Ascending aorta (tissue), 2 donors: ENCODE data around the gene ARL5C. TPM values are rescaled to one million over a fixed set of nuclear protein-coding genes. Genes with fewer than 3 reads are reported as not detected.

Experiments used
- DNase-seq, 2 donors: peaks; one replicate each; pipeline ENCODE4 v3.0.0-alpha.2; 2019; ENCODE audit warnings: low spot score in 2 of 2
- H3K27ac ChIP-seq, 2 donors: fragments of 200-600 bp; sonication (generic); one replicate each; pipeline ENCODE4 v1.5.1; 2016 to 2017; ENCODE audit warnings: mild to moderate bottlenecking in 1 of 2
- H3K27me3 ChIP-seq: fragments of 200-600 bp; sonication (generic); one replicate; pipeline ENCODE4 v1.5.1; 2017
- H3K36me3 ChIP-seq, 2 donors: fragments of 200-600 bp; sonication (generic); one replicate each; pipeline ENCODE4 v1.5.1; 2016
- H3K4me1 ChIP-seq, 2 donors: fragments of 200-600 bp; sonication (generic); one replicate each; pipeline ENCODE4 v1.5.1; 2016 to 2017; ENCODE audit warnings: mild to moderate bottlenecking in 1 of 2
- H3K4me3 ChIP-seq, 2 donors: fragments of 200-600 bp; sonication (generic); one replicate each; pipeline ENCODE4 v1.5.1; 2016 to 2017; ENCODE audit warnings: mild to moderate bottlenecking in 1 of 2
- H3K9me3 ChIP-seq, 2 donors: fragments of 200-600 bp; sonication (generic); one replicate each; pipeline ENCODE4 v1.5.1; 2016
- CTCF ChIP-seq, 3 experiments: fragments of 200-600 bp in 2 of 3; fragments of 450-650 bp in 1 of 3; sonication (generic) in 2 of 3; IDR thresholded peaks; one replicate each; pipeline ENCODE4 v1.5.1; 2016 to 2019; ENCODE audit warnings: antibody characterized with exemption in 3 of 3, mild to moderate bottlenecking in 1 of 3, moderate library complexity in 1 of 3
- intact Hi-C: fragments of 100-400 bp; cut with DNase I; formaldehyde crosslinking; loops from one replicate; pipeline ENCODE4 v1.15.1; 2023
- total RNA-seq: library from RNA; depleted of rRNA; stranded (reverse); fragments of >200 nt; gene quantifications from one replicate; pipeline ENCODE4 v1.1.0, GENCODE V29; 2016

ARL5C gene
- total RNA-seq, 1 donor from 2014 or later, result not detected

GRCh38 chr17:39167476-39167875, 1.5 kb upstream of the ARL5C start:
- Histone ChIP-seq H3K4me1 (peaks cover 7 to 10% of the 10 kb centered on the region in 2 donors), H3K36me3 (no peaks in the 10 kb centered on the region), H3K27ac (no peak overlapping the region), H3K9me3 (no peaks in the 10 kb centered on the region), H3K27me3 (no peaks in the 10 kb centered on the region), H3K4me3 (no peak overlapping the region)
- no peak for DNase-seq
- TF ChIP-seq CTCF (IDR thresholded peaks at IDR 0.05), result no peak
- intact Hi-C loops, result loop anchor here (5.0 kb wide), 1 partner anchor 65 kb away; no protein-coding TSS in a partner anchor

- no peaks in the 10 kb centered on the region for H3K36me3 ChIP-seq
- H3K4me3 ChIP-seq, result no peak overlapping the region
- no peaks in the 10 kb centered on the region for H3K27me3 ChIP-seq
- TF ChIP-seq CTCF (IDR thresholded peaks at IDR 0.05), result no peak
- peaks cover 7 to 10% of the 10 kb centered on the region in 2 donors for H3K4me1 ChIP-seq
- H3K27ac ChIP-seq, result no peak overlapping the region
- DNase-seq, result no peak
- no peaks in the 10 kb centered on the region for H3K9me3 ChIP-seq
- intact Hi-C loops, result loop anchor here (5.0 kb wide), 1 partner anchor 66 kb away; no protein-coding TSS in a partner anchor
Observed at GRCh38 chr17:39166437-39167335, 725 bp upstream of the ARL5C start.

- H3K4me3 ChIP-seq, result peak overlapping the region; percentile 56 to 66
- no peaks in the 10 kb centered on the region for H3K9me3 ChIP-seq
- peak overlapping the region; percentile 11 to 31 for H3K27ac ChIP-seq
- no peak for DNase-seq
- intact Hi-C loops, result loop anchor here (2.0 to 5.0 kb wide), 2 partner anchors 29 to 67 kb away; no protein-coding TSS in a partner anchor
- H3K27me3 ChIP-seq, result no peaks in the 10 kb centered on the region
- peaks cover 7 to 10% of the 10 kb centered on the region in 2 donors for H3K4me1 ChIP-seq
- TF ChIP-seq CTCF (IDR thresholded peaks at IDR 0.05), result no peak
- no peaks in the 10 kb centered on the region for H3K36me3 ChIP-seq
Observed at GRCh38 chr17:39165178-39165840, 652 bp downstream of the ARL5C start.

- peaks cover 7 to 10% of the 10 kb centered on the region in 2 donors for H3K4me1 ChIP-seq
- H3K4me3 ChIP-seq, result peak overlapping the region; percentile 56 to 66
- H3K9me3 ChIP-seq, result no peaks in the 10 kb centered on the region
- peak; percentile 69 to 95 for DNase-seq
- peak overlapping the region; percentile 11 to 31 for H3K27ac ChIP-seq
- TF ChIP-seq CTCF (IDR thresholded peaks at IDR 0.05), result peak; percentile 78 to 88 (median 83)
- H3K36me3 ChIP-seq, result no peaks in the 10 kb centered on the region
- H3K27me3 ChIP-seq, result no peaks in the 10 kb centered on the region
- intact Hi-C loops, result loop anchor here (2.0 to 5.0 kb wide), 2 partner anchors 30 to 68 kb away; no protein-coding TSS in a partner anchor
Observed at GRCh38 chr17:39164675-39165143, 1.3 kb downstream of the ARL5C start.

GRCh38 chr17:39161962-39162361, 4.0 kb downstream of the ARL5C start:
- H3K4me1 ChIP-seq, result peaks cover 7 to 10% of the 10 kb centered on the region in 2 donors
- H3K27me3 ChIP-seq, result no peaks in the 10 kb centered on the region
- H3K36me3 ChIP-seq, result no peaks in the 10 kb centered on the region
- intact Hi-C loops, result no loop called here
- no peak overlapping the region for H3K27ac ChIP-seq
- H3K4me3 ChIP-seq, result no peak overlapping the region
- no peak for TF ChIP-seq CTCF (IDR thresholded peaks at IDR 0.05)
- no peak for DNase-seq
- H3K9me3 ChIP-seq, result no peaks in the 10 kb centered on the region
